ENCODE results near the gene SRRT. TPM values are rescaled to one million over a fixed set of nuclear protein-coding genes. Genes with fewer than 3 reads are reported as not detected.

The SRRT gene
- total RNA-seq, 2 donors from 2014 or later: 109 TPM

DNA sequence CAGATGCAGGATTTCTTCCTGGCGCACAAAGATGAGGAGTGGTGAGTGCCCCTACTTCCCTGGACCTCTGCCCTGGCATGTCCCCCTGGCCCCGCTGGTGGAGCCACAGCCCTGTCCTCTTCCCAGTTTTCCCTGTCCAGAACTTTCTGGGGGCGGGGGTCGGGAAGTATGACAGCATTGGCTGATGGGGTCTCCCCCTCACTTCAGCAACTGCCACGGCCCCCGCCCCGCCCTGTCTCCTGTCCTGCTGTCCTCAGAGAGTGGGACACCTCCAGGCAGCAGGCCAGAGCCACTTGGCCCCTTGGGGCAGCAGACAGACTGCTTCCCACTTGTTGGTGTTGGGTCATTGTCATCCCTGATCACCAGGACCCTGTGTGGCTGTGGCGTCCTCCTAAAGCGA, 7.3 kb downstream of the SRRT start:
- Histone ChIP-seq H3K4me3 (no peak overlapping the region), H3K4me1 (ENCODE audit: control insufficient read depth in 1 of 2, low read depth in 2 of 2) (peaks cover 0 to 25% of the 10 kb centered on the region in 2 donors), H3K27me3 (replicated peaks; ENCODE audit: insufficient read depth) (no peaks in the 10 kb centered on the region), H3K9me3 (no peaks in the 10 kb centered on the region), H3K36me3 (peaks cover 69% of the 10 kb centered on the region), H3K27ac (no peak overlapping the region)
- DNase-seq (ENCODE audit: low spot score): no peak
- TF ChIP-seq, protein P1, sequence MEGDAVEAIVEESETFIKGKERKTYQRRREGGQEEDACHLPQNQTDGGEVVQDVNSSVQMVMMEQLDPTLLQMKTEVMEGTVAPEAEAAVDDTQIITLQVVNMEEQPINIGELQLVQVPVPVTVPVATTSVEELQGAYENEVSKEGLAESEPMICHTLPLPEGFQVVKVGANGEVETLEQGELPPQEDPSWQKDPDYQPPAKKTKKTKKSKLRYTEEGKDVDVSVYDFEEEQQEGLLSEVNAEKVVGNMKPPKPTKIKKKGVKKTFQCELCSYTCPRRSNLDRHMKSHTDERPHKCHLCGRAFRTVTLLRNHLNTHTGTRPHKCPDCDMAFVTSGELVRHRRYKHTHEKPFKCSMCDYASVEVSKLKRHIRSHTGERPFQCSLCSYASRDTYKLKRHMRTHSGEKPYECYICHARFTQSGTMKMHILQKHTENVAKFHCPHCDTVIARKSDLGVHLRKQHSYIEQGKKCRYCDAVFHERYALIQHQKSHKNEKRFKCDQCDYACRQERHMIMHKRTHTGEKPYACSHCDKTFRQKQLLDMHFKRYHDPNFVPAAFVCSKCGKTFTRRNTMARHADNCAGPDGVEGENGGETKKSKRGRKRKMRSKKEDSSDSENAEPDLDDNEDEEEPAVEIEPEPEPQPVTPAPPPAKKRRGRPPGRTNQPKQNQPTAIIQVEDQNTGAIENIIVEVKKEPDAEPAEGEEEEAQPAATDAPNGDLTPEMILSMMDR (IDR thresholded peaks at IDR 0.05): no peak
- no peak for ATAC-seq (ENCODE audit: insufficient number of reproducible peaks, low FRiP score, low read depth)

DNA sequence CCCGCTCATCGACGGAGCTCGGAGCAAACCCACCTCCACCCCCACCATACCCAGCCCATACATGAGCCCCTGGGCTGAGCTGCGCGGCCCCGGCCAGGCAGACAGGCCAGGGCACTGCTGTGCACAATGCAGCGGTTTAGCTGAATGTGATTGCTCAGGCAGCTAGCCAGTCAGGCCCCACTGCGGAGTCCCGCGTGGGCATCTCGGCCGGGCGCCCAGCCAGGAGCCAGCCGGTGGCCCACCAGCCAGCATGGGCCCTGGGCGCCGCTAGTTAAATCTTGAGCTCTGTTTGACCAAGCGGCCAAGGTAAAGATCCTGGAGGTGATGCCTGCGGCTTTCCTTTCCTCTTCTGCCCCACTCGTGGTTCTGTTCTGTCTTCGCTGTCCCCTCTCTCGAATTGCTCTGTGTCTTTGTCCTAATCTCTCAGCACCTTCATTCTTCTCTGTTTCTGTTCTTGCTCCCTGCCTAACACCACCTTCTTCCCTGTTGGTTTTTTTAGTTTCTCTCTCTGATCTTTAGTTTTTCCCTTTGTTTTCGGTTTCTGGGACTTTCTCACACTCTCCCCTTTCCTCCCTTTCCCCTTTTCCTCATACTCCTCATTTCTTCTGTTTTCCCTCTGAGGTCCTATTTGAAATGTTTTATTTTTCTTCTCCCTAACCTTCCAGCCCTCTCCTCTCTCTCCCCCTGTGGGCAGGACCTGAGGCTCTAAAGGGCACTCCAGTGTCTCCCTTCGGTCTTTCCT, 8.1 kb downstream of the SRRT start:
- peaks cover 71% of the 10 kb centered on the region for H3K36me3 ChIP-seq
- peaks cover 1 to 20% of the 10 kb centered on the region in 2 donors for H3K4me1 ChIP-seq (ENCODE audit: control insufficient read depth in 1 of 2, low read depth in 2 of 2)
- no peaks in the 10 kb centered on the region for H3K27me3 ChIP-seq (replicated peaks; ENCODE audit: insufficient read depth)
- peak overlapping the region in 1 of 2 donors; percentile 4 for H3K27ac ChIP-seq
- H3K9me3 ChIP-seq: no peaks in the 10 kb centered on the region
- ATAC-seq (ENCODE audit: insufficient number of reproducible peaks, low FRiP score, low read depth): no peak
- TF ChIP-seq, protein P1 (IDR thresholded peaks at IDR 0.05): no peak
- DNase-seq (ENCODE audit: low spot score): no peak
- no peak overlapping the region for H3K4me3 ChIP-seq

DNA sequence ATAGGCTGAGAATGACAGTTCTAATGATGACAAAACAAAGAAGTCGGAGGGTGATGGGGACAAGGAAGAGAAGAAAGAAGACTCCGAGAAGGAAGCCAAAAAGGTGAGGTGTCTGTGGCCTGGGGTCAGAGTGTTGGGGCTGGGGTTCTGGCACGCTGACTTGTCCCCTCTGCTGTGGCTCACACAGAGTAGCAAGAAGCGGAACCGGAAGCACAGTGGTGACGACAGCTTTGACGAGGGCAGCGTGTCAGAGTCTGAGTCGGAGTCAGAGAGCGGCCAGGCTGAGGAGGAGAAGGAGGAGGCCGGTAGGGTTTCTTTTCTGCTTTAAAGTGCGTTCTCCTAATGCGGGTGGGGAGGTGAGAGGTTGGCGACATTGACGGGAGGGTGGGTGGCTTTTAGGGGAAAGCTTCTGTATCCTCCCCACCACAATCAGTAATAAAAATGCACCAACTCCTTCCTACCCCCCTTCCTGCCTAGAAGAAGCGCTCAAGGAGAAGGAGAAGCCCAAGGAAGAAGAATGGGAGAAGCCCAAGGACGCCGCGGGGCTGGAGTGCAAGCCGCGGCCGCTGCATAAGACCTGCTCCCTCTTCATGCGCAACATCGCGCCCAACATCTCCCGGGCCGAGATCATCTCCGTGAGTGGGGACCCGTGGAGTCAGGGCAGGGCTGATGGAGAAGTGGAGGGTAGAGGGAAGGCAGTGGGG, 10.0 kb downstream of the SRRT start:
- Histone ChIP-seq H3K4me1 (ENCODE audit: control insufficient read depth in 1 of 2, low read depth in 2 of 2) (peaks cover 9 to 21% of the 10 kb centered on the region in 2 donors), H3K4me3 (no peak overlapping the region), H3K27me3 (replicated peaks; ENCODE audit: insufficient read depth) (no peaks in the 10 kb centered on the region), H3K27ac (no peak overlapping the region), H3K9me3 (no peaks in the 10 kb centered on the region), H3K36me3 (peaks cover 69% of the 10 kb centered on the region)
- TF ChIP-seq, protein P1 (IDR thresholded peaks at IDR 0.05): no peak
- DNase-seq (ENCODE audit: low spot score) (no peak), ATAC-seq (ENCODE audit: insufficient number of reproducible peaks, low FRiP score, low read depth) (no peak)

DNA sequence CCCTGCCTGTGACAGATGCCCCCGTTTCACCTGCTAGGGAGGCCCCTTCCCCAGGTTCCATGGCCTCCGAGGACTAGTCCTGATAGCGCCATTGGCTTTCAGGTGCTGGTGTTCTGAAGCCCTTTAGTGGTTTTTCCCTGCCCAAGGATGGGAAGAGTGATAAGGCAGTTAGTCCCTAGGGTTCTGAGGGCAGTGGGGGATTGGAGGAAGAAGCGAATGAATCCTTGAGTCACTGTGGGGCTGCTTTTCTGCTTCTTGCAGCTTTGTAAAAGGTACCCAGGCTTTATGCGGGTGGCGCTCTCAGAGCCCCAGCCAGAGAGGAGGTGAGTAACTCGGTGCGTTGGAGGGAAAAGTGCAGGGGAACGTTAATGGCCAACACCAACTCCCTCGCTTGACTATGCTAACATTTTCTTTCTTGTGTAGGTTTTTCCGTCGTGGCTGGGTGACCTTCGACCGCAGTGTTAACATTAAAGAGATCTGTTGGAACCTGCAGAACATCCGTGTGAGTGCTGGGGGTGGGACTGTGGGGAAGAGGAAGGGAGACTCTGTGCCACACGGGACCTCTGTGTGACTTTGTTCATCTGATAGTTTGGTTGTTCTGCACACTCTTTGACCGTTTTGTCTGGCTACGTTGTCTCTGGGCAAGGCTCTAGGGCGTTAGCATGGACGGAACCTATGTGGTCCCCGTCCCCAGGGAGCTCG, 10.7 kb downstream of the SRRT start:
- H3K9me3 ChIP-seq: no peaks in the 10 kb centered on the region
- ATAC-seq (ENCODE audit: insufficient number of reproducible peaks, low FRiP score, low read depth) (no peak), DNase-seq (ENCODE audit: low spot score) (no peak)
- H3K4me3 ChIP-seq: no peak overlapping the region
- peaks cover 9 to 25% of the 10 kb centered on the region in 2 donors for H3K4me1 ChIP-seq (ENCODE audit: control insufficient read depth in 1 of 2, low read depth in 2 of 2)
- H3K27me3 ChIP-seq (replicated peaks; ENCODE audit: insufficient read depth): no peaks in the 10 kb centered on the region
- TF ChIP-seq, protein P1 (IDR thresholded peaks at IDR 0.05): no peak
- peaks cover 67% of the 10 kb centered on the region for H3K36me3 ChIP-seq
- no peak overlapping the region for H3K27ac ChIP-seq
